ENCODE measurements around the gene RIPPLY1.
A peak's percentile ranks its signal among the peaks of the same experiment; 100 is the strongest.
"Not testable (repeated sequence)": the region's sequence is repeated elsewhere in the genome, so short reads cannot be mapped to it uniquely, and the experiment has no call there.

Gene RIPPLY1

GRCh38 chrX:106906361-106906760 lies 3.2 kb upstream of the RIPPLY1 start:
- no peak for DNase-seq (ENCODE audit: low spot score)

- no peak for DNase-seq (ENCODE audit: low spot score)
Observed at GRCh38 chrX:106905064-106905708, 2.0 kb upstream of the RIPPLY1 start.

- DNase-seq (ENCODE audit: low spot score): no peak
Observed at GRCh38 chrX:106903856-106904528, 851 bp upstream of the RIPPLY1 start.

- DNase-seq (ENCODE audit: low spot score): no peak
Observed at GRCh38 chrX:106902684-106903083, 457 bp downstream of the RIPPLY1 start.

- no peak for DNase-seq (ENCODE audit: low spot score)
Observed at GRCh38 chrX:106901781-106902219, 1.3 kb downstream of the RIPPLY1 start.

GRCh38 chrX:106901341-106901740 lies 1.8 kb downstream of the RIPPLY1 start:
- DNase-seq (ENCODE audit: low spot score): no peak

GRCh38 chrX:106899841-106900240 lies 3.3 kb downstream of the RIPPLY1 start:
- DNase-seq (ENCODE audit: low spot score): no peak

- no peak for DNase-seq (ENCODE audit: low spot score)
Observed at GRCh38 chrX:106899276-106899675, 3.9 kb downstream of the RIPPLY1 start.

GRCh38 chrX:106898462-106898861 lies 4.7 kb downstream of the RIPPLY1 start:
- peak; percentile 25 for DNase-seq (ENCODE audit: low spot score)

- DNase-seq (ENCODE audit: low spot score): no peak
Observed at GRCh38 chrX:106897259-106897658, 5.9 kb downstream of the RIPPLY1 start.

GRCh38 chrX:106894978-106895452 lies 8.1 kb downstream of the RIPPLY1 start:
- DNase-seq (ENCODE audit: low spot score): no peak

- peak; percentile 52 for DNase-seq (ENCODE audit: low spot score)
Observed at GRCh38 chrX:106894392-106894909, 8.7 kb downstream of the RIPPLY1 start.

GRCh38 chrX:106891762-106892460 lies 11.2 kb downstream of the RIPPLY1 start:
- DNase-seq (ENCODE audit: low spot score): no peak

GRCh38 chrX:106889468-106889867 lies 13.7 kb downstream of the RIPPLY1 start:
- DNase-seq (ENCODE audit: low spot score): no peak

GRCh38 chrX:106875151-106875550 lies 28.0 kb downstream of the RIPPLY1 start:
- no peak for DNase-seq (ENCODE audit: low spot score)

- peak; percentile 5 for DNase-seq (ENCODE audit: low spot score)
Observed at GRCh38 chrX:106874075-106874474, 29.1 kb downstream of the RIPPLY1 start.

- DNase-seq (ENCODE audit: low spot score): not testable (repeated sequence)
Observed at GRCh38 chrX:106872796-106873195, 30.3 kb downstream of the RIPPLY1 start.

- no peak for DNase-seq (ENCODE audit: low spot score)
Observed at GRCh38 chrX:106863697-106864096, 39.4 kb downstream of the RIPPLY1 start.

- no peak for DNase-seq (ENCODE audit: low spot score)
Observed at GRCh38 chrX:106862972-106863688, 40.0 kb downstream of the RIPPLY1 start.

Data from cerebellar cortex (tissue), 1 donor.